ENCODE results near the gene ARHGAP24. TPM values are rescaled to one million over a fixed set of nuclear protein-coding genes. Genes with fewer than 3 reads are reported as not detected.

The ARHGAP24 gene
- total RNA-seq, 1 experiment from 2014 or later: 65.1 TPM

DNA sequence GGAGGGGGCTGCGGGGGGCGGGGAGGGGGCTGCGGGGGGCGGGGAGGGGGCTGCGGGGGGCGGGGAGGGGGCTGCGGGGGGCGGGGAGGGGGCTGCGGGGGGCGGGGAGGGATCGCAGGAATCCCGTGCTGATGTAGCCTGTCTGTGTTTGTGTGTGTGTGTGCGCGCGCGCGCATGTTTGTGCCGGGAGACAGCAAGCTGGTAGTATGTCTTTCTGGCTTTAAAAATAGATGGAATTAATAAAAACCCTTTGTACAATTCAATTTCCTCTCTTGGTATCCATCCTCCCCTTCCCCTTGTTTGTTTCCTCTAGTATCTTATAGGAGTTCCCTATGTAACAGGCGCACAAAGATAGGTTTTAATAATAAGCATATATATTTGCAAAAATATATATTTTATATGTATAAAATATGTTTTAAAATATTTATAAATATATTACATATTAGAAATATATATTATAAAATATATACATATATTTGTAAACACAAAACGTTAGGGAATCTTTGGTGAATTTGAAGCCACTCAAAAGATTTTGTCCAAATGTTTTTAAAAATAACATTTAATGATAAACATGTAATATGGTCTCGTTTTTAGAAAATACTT is 782 bp downstream of the ARHGAP24 start:
- peak overlapping the region; percentile 66 for H3K9ac ChIP-seq (ENCODE audit: low read length)
- no peaks in the 10 kb centered on the region for H4K20me1 ChIP-seq (ENCODE audit: insufficient read depth, low read depth, low read length)
- H3K4me1 ChIP-seq (ENCODE audit: low read length): peaks cover 36% of the 10 kb centered on the region
- peak overlapping the region; percentile 61 for H3K4me2 ChIP-seq (ENCODE audit: low read depth, low read length, poor library complexity, severe bottlenecking)
- H3K36me3 ChIP-seq (ENCODE audit: insufficient read depth, low read length): no peaks in the 10 kb centered on the region
- peak overlapping the region; percentile 78 for H3K27ac ChIP-seq (ENCODE audit: low read length)
- peak overlapping the region; percentile 66 for H3K4me3 ChIP-seq (ENCODE audit: low read length)
- no peaks in the 10 kb centered on the region for H3K9me3 ChIP-seq (ENCODE audit: low read length)
- peak; percentile 74 for DNase-seq
- H3K27me3 ChIP-seq (ENCODE audit: low read length): no peaks in the 10 kb centered on the region
- H2AFZ ChIP-seq (ENCODE audit: low read length): no peak overlapping the region
- H3K79me2 ChIP-seq (ENCODE audit: low read length): peaks cover 48% of the 10 kb centered on the region
- no peaks in the 10 kb centered on the region for H3K9me2 ChIP-seq (replicated peaks; ENCODE audit: insufficient read depth, low read length)

DNA sequence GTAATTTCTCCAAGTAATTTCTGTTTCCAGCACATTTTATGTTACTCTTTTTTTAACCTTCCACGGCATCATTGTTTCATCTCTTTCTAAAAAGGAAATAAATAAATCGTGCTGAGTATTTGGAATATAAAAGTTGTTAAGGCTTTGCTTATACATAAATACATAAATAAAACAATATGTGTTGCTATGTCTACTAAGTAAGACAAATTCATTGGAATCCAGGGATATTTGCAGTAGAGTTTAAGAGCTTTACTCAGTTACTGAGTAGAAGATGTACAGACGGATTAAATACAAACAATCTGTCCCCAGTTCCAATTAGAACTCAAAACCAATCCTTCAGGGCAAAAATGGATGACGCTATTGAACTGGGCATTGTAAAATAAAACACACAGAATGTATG is 1.4 kb downstream of the ARHGAP24 start:
- no peak for DNase-seq
- peak overlapping the region; percentile 61 for H3K4me2 ChIP-seq (ENCODE audit: low read depth, low read length, poor library complexity, severe bottlenecking)
- no peaks in the 10 kb centered on the region for H3K36me3 ChIP-seq (ENCODE audit: insufficient read depth, low read length)
- H3K9ac ChIP-seq (ENCODE audit: low read length): peak overlapping the region; percentile 66
- H3K79me2 ChIP-seq (ENCODE audit: low read length): peaks cover 55% of the 10 kb centered on the region
- H3K27ac ChIP-seq (ENCODE audit: low read length): peak overlapping the region; percentile 78
- H3K4me1 ChIP-seq (ENCODE audit: low read length): peaks cover 43% of the 10 kb centered on the region
- H2AFZ ChIP-seq (ENCODE audit: low read length): no peak overlapping the region
- no peaks in the 10 kb centered on the region for H4K20me1 ChIP-seq (ENCODE audit: insufficient read depth, low read depth, low read length)
- no peaks in the 10 kb centered on the region for H3K9me3 ChIP-seq (ENCODE audit: low read length)
- peak overlapping the region; percentile 64 for H3K4me3 ChIP-seq (ENCODE audit: low read length)
- no peaks in the 10 kb centered on the region for H3K27me3 ChIP-seq (ENCODE audit: low read length)
- no peaks in the 10 kb centered on the region for H3K9me2 ChIP-seq (replicated peaks; ENCODE audit: insufficient read depth, low read length)

DNA sequence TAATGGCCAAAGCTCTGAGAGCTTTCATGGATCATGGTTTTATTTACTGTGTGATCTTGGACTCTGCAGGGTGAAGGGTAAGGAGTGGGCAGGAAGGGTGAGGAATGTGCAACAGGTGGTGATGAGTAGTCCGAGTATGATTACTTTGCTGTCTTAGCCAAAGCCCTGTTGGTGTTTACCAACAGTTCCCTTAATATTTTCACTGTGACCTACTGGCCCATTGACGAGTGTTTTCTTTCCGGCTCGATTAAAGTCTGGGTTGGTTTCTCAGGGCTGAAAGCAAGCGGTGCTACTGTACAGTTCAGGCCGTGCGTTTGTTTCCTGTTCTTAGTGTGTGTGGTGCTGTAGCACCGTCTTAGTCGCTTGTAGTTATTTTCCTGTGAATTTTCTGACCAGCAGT is 2.6 kb downstream of the ARHGAP24 start:
- H3K9me3 ChIP-seq (ENCODE audit: low read length): no peaks in the 10 kb centered on the region
- DNase-seq: peak; percentile 73
- H3K4me1 ChIP-seq (ENCODE audit: low read length): peaks cover 54% of the 10 kb centered on the region
- peak overlapping the region; percentile 78 for H3K27ac ChIP-seq (ENCODE audit: low read length)
- H3K4me3 ChIP-seq (ENCODE audit: low read length): peak overlapping the region; percentile 64
- no peak overlapping the region for H2AFZ ChIP-seq (ENCODE audit: low read length)
- no peaks in the 10 kb centered on the region for H4K20me1 ChIP-seq (ENCODE audit: insufficient read depth, low read depth, low read length)
- peak overlapping the region; percentile 61 for H3K4me2 ChIP-seq (ENCODE audit: low read depth, low read length, poor library complexity, severe bottlenecking)
- no peaks in the 10 kb centered on the region for H3K27me3 ChIP-seq (ENCODE audit: low read length)
- no peaks in the 10 kb centered on the region for H3K36me3 ChIP-seq (ENCODE audit: insufficient read depth, low read length)
- no peaks in the 10 kb centered on the region for H3K9me2 ChIP-seq (replicated peaks; ENCODE audit: insufficient read depth, low read length)
- peaks cover 66% of the 10 kb centered on the region for H3K79me2 ChIP-seq (ENCODE audit: low read length)
- peak overlapping the region; percentile 66 for H3K9ac ChIP-seq (ENCODE audit: low read length)

DNA sequence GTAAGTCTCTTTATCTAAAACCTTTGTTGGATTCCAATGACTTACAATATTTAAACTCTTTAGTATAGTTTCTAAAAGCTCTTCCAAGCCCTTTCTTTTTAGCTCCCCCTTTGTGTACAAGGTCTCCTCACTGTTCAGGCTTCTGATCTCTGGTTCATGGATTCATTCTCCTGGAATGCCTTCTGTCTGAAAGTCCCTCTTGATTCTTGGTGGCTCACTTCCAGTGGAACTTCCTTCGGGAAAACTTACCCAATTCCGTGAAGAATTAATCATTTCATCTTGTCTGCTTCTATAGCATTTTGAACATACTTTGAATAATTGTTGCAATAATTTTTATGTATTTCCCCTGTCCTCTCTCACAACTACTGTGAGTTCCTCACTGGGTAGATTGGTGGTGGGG is 3.6 kb downstream of the ARHGAP24 start:
- Histone ChIP-seq H2AFZ (ENCODE audit: low read length) (no peak overlapping the region), H3K79me2 (ENCODE audit: low read length) (peaks cover 74% of the 10 kb centered on the region), H3K9ac (ENCODE audit: low read length) (peak overlapping the region; percentile 66), H3K27me3 (ENCODE audit: low read length) (no peaks in the 10 kb centered on the region), H3K36me3 (ENCODE audit: insufficient read depth, low read length) (no peaks in the 10 kb centered on the region), H3K4me1 (ENCODE audit: low read length) (peaks cover 54% of the 10 kb centered on the region), H4K20me1 (ENCODE audit: insufficient read depth, low read depth, low read length) (no peaks in the 10 kb centered on the region), H3K4me3 (ENCODE audit: low read length) (peak overlapping the region; percentile 64), H3K4me2 (ENCODE audit: low read depth, low read length, poor library complexity, severe bottlenecking) (peak overlapping the region; percentile 61), H3K9me2 (replicated peaks; ENCODE audit: insufficient read depth, low read length) (no peaks in the 10 kb centered on the region), H3K9me3 (ENCODE audit: low read length) (no peaks in the 10 kb centered on the region), H3K27ac (ENCODE audit: low read length) (peak overlapping the region; percentile 78)
- DNase-seq: no peak

DNA sequence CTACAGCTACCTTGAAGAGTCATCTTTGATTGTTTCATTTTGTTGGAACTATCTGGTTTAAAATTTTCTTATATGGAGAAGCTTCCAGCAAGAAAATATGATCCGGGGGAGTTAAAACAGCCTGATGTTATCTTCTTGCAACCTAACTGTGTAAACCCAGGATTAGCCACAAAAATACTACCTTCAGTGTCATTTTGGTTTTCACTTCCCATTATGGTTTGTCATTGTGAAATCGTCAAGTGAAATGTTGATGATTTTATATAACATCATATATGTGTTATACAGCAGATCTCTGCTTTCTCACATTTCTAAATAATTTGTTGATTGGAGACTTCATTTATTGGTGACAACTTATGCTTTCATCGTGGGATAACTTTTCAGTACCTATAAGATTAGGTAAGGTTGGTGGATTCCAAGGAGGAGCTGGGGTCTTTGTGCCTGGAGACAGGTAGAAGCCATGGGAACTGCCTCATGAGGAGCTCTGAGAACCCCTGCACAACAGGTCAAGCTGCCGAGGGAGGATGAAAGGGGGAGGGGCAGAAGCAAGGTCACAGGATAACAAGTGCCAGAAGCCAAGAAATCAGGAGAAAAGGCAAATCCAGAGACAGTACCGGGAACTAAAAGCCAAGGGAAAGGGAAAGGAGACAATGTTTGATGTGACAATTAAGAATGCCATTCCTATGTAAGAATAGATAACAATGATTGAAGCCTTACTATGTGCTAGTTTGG is 7.2 kb downstream of the ARHGAP24 start:
- Histone ChIP-seq H3K9me3 (ENCODE audit: low read length) (no peaks in the 10 kb centered on the region), H2AFZ (ENCODE audit: low read length) (no peak overlapping the region), H3K27ac (ENCODE audit: low read length) (peak overlapping the region; percentile 29), H3K27me3 (ENCODE audit: low read length) (no peaks in the 10 kb centered on the region), H3K4me3 (ENCODE audit: low read length) (no peak overlapping the region), H3K79me2 (ENCODE audit: low read length) (peaks cover 90% of the 10 kb centered on the region), H3K36me3 (ENCODE audit: insufficient read depth, low read length) (no peaks in the 10 kb centered on the region), H3K4me2 (ENCODE audit: low read depth, low read length, poor library complexity, severe bottlenecking) (peak overlapping the region; percentile 61), H3K9me2 (replicated peaks; ENCODE audit: insufficient read depth, low read length) (no peaks in the 10 kb centered on the region), H4K20me1 (ENCODE audit: insufficient read depth, low read depth, low read length) (no peaks in the 10 kb centered on the region), H3K4me1 (ENCODE audit: low read length) (peaks cover 59% of the 10 kb centered on the region), H3K9ac (ENCODE audit: low read length) (no peak overlapping the region)
- DNase-seq: no peak

DNA sequence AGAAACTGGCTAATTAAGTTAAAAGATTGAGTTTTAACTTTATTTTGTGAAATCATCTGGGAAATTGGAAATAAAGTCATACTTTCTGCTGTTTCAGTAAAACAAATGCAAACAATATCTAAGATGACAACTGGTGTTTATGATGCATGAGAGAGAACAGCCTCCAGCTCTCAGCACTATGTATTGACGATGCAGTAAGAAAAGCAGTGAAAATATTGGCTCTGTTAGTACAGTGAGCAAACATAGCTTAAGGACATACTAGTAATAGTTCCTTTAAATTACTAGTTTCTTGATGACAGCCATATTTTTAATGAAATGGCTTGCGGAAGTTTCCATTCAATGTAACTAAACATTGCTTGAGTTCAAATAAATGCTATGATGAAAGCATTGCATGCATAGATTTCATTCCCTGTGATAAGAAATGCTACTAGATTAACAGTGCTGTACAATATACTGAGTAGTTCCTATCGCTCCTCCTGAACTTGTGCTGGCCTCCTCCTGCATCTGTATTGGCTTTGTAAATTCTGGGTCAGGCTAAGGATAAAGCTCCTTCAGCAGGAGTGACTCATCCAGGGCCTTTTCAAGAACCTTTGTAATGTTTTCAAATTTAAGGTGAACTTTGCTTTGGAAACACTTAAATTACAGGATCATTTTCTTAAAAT is 11.6 kb downstream of the ARHGAP24 start:
- H3K9me3 ChIP-seq (ENCODE audit: low read length): no peaks in the 10 kb centered on the region
- no peak overlapping the region for H3K9ac ChIP-seq (ENCODE audit: low read length)
- H3K4me2 ChIP-seq (ENCODE audit: low read depth, low read length, poor library complexity, severe bottlenecking): no peak overlapping the region
- no peaks in the 10 kb centered on the region for H3K9me2 ChIP-seq (replicated peaks; ENCODE audit: insufficient read depth, low read length)
- H3K27me3 ChIP-seq (ENCODE audit: low read length): no peaks in the 10 kb centered on the region
- H3K36me3 ChIP-seq (ENCODE audit: insufficient read depth, low read length): no peaks in the 10 kb centered on the region
- no peak for DNase-seq
- H3K4me3 ChIP-seq (ENCODE audit: low read length): no peak overlapping the region
- H3K27ac ChIP-seq (ENCODE audit: low read length): no peak overlapping the region; the same call in 1 of the 2 replicates
- H3K4me1 ChIP-seq (ENCODE audit: low read length): peaks cover 57% of the 10 kb centered on the region
- H3K79me2 ChIP-seq (ENCODE audit: low read length): peaks cover 81% of the 10 kb centered on the region
- H4K20me1 ChIP-seq (ENCODE audit: insufficient read depth, low read depth, low read length): no peaks in the 10 kb centered on the region
- no peak overlapping the region for H2AFZ ChIP-seq (ENCODE audit: low read length)

DNA sequence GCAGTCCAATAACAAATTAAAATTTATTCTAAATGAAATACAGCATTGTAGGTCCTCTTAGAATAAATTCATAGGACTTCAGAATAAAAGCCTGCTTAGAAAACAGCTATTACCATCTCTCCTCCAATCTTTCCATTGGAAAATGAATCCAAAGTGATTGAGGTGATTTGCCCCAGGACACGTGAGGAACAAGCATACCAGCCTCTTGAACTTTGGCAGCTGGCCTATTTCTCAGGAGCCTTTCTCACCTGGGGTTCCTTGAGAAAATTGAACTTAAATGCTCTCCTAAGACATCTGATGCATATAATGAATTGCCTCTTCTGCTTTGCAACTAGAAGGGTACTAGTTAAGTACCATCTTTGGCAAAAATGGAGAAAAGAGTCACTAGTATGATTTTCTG is 13.5 kb downstream of the ARHGAP24 start:
- Histone ChIP-seq H3K27ac (ENCODE audit: low read length) (peak overlapping the region; percentile 91), H4K20me1 (ENCODE audit: insufficient read depth, low read depth, low read length) (no peaks in the 10 kb centered on the region), H3K4me1 (ENCODE audit: low read length) (peaks cover 61% of the 10 kb centered on the region), H3K9ac (ENCODE audit: low read length) (no peak overlapping the region), H3K4me2 (ENCODE audit: low read depth, low read length, poor library complexity, severe bottlenecking) (peak overlapping the region; percentile 59), H2AFZ (ENCODE audit: low read length) (no peak overlapping the region), H3K4me3 (ENCODE audit: low read length) (no peak overlapping the region), H3K79me2 (ENCODE audit: low read length) (peaks cover 82% of the 10 kb centered on the region), H3K36me3 (ENCODE audit: insufficient read depth, low read length) (no peaks in the 10 kb centered on the region), H3K27me3 (ENCODE audit: low read length) (no peaks in the 10 kb centered on the region), H3K9me3 (ENCODE audit: low read length) (no peaks in the 10 kb centered on the region), H3K9me2 (replicated peaks; ENCODE audit: insufficient read depth, low read length) (no peaks in the 10 kb centered on the region)
- DNase-seq: no peak

DNA sequence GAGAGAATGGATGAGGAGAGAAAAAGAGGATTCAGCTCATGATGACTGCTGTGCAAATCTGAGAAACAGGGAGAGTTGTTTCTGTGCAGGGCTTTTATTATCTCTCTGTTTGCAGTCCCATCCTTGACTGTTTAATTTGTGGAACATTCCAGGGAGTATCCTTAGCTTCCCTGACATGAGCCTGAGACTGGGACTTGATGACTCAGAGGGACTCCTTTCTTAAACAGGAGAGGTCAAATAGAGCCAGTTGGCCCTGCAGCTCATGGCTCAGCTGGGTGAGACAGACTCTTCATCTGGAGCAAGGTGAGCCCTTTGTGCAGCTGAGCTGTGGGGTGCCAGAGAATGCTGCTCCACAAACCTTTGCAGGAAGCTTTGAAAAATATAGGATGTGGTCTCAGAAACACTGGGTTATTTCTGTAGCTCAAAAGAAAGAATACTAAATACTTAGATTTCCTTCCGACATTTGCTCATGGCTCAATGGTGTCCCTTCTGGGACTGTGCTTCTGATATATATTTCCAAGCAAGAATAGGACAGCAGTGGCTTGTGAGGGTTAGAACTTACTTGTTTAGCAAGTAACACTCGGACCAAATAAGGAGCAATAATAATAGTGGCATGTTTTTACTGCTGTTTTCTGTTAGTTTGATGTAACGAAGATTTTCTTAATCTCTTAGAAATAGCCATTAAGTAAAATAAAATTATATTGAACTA is 14.5 kb downstream of the ARHGAP24 start:
- Histone ChIP-seq H3K27ac (ENCODE audit: low read length) (peak overlapping the region; percentile 91), H3K9ac (ENCODE audit: low read length) (peak overlapping the region; percentile 47), H3K9me2 (replicated peaks; ENCODE audit: insufficient read depth, low read length) (no peaks in the 10 kb centered on the region), H3K9me3 (ENCODE audit: low read length) (no peaks in the 10 kb centered on the region), H3K79me2 (ENCODE audit: low read length) (peaks cover 82% of the 10 kb centered on the region), H3K4me3 (ENCODE audit: low read length) (peak overlapping the region; percentile 28), H3K4me1 (ENCODE audit: low read length) (peaks cover 61% of the 10 kb centered on the region), H2AFZ (ENCODE audit: low read length) (no peak overlapping the region), H3K4me2 (ENCODE audit: low read depth, low read length, poor library complexity, severe bottlenecking) (peak overlapping the region; percentile 59), H3K36me3 (ENCODE audit: insufficient read depth, low read length) (no peaks in the 10 kb centered on the region), H4K20me1 (ENCODE audit: insufficient read depth, low read depth, low read length) (no peaks in the 10 kb centered on the region), H3K27me3 (ENCODE audit: low read length) (no peaks in the 10 kb centered on the region)
- DNase-seq: peak; percentile 54

Measured in Karpas-422 (cell line).